Inflammatory macrophage treated with lipopolysaccharide for 1 hour (primary cell): Measurements from ENCODE around the gene MAGEA2B.
"Not testable (repeated sequence)": the region's sequence is repeated elsewhere in the genome, so short reads cannot be mapped to it uniquely, and the experiment has no call there.

Experiments
- DNase-seq, 2 donors: peaks; one replicate each; pipeline ENCODE4 v3.0.0-alpha.2; 2020 to 2022

The MAGEA2B gene, protein sequence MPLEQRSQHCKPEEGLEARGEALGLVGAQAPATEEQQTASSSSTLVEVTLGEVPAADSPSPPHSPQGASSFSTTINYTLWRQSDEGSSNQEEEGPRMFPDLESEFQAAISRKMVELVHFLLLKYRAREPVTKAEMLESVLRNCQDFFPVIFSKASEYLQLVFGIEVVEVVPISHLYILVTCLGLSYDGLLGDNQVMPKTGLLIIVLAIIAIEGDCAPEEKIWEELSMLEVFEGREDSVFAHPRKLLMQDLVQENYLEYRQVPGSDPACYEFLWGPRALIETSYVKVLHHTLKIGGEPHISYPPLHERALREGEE

DNA sequence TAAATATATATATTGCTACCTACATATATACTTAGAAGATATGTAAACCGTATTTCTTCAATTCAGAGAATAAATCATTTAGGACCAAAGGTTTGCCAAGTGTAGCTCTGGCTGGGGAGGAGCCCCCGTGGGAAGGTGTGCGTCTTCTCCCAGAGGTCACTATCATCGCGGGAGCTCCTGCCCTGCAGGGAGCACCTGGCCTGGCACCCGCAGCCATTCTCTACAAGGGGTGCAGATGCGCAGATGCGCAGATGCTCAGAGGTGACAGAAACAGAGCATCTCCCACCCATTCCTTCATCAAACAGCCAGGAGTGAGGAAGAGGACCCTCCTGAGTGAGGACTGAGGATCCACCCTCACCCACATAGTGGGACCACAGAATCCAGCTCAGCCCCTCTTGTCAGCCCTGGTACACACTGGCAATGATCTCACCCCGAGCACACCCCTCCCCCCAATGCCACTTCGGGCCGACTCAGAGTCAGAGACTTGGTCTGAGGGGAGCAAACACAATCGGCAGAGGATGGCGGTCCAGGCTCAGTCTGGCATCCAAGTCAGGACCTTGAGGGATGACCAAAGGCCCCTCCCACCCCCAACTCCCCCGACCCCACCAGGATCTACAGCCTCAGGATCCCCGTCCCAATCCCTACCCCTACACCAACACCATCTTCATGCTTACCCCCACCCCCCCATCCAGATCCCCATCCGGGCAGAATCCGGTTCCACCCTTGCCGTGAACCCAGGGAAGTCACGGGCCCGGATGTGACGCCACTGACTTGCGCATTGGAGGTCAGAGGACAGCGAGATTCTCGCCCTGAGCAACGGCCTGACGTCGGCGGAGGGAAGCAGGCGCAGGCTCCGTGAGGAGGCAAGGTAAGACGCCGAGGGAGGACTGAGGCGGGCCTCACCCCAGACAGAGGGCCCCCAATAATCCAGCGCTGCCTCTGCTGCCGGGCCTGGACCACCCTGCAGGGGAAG, at the start of gene MAGEA2B:
TSS of gene MAGEA2B (plus strand) at position 814 of the 973 bp plus-strand sequence. CDS start 2,479 bp downstream, outside the sequence.
- not testable (repeated sequence) for DNase-seq

DNA sequence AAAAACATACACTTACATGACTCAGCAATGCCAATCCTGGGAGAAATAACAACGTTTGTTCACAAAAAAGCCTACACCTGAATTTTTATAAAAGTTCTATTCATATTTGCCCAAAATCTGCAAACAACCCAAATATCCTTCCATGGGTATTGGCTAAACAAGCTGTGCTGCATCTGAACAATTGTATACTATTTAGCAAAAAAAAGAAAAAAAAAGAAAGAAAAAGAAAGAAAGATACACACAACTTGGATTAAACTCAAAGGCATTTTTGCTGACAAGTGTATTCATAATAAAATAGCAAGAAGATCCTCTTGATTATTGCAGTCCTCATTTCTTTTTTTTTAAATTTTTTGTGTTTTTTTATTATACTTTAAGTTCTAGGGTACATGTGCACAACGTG, 40.3 kb upstream of the MAGEA2B start:
- no peak for DNase-seq

DNA sequence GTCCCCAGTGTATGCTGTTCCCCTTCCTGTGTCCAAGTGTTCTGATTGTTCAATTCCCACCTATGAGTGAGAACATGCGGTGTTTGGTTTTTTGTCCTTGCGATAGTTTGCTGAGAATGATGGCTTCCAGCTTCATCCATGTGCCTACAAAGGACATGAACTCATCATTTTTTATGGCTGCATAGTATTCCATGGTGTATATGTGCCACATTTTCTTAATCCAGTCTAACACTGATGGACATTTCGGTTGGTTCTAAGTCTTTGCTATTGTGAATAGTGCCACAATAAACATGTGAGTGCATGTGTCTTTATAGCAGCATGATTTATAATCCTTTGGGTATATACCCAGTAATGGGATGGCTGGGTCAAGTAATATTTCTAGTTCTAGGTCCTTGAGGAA, 39.8 kb upstream of the MAGEA2B start:
- not testable (repeated sequence) for DNase-seq

DNA sequence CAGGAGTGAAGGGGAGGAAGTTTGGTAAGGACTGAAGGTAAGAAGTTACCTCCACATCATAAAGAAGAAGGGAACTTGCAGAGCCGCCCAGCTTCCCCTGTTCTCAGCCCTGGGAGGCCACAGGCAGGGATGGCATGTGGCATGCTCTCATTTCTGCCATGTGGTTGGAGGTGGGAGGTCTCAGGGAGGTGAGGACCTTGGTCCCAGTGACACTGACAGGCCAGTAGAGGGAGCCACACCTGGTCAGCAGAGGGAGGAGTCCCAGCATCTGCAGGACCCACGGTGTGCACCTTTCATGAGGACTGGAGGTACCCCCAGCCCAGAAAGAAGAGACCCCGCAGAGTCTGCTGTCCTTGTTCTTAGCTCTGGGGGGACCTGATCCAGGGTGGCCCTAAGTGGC, 33.4 kb upstream of the MAGEA2B start:
- DNase-seq: not testable (repeated sequence)

DNA sequence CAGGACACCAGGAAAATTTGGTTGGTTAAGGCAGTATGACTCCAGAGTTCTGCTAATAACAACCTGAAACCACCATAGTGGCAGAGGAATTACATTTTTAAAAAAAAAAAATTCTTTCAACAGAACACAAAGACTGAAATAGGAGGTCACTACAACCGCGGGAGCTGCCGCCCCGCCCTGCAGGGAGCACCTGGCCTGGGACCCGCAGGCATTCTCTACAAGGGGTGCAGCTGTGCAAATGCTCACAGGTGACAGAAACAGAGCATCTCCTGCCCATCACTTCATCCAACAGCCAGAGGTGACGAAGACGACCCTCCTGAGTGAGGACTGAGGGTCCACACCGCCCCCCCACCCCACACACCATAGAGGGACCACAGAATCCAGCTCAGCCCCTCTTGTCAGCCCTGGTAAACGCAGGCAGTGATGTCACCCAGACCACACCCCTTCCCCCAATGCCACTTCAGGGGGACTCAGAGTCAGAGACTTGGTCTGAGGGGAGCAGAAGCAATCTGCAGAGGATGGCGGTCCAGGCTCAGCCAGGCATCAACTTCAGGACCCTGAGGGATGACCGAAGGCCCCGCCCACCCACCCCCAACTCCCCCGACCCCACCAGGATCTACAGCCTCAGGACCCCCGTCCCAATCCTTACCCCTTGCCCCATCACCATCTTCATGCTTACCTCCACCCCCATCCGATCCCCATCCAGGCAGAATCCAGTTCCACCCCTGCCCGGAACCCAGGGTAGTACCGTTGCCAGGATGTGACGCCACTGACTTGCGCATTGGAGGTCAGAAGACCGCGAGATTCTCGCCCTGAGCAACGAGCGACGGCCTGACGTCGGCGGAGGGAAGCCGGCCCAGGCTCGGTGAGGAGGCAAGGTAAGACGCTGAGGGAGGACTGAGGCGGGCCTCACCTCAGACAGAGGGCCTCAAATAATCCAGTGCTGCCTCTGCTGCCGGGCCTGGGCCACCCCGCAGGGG, 16.2 kb upstream of the MAGEA2B start, which contains the start of gene MAGEA3:
TSS of gene MAGEA3 (plus strand) at position 843 of the 980 bp plus-strand sequence. CDS start 2,039 bp downstream, outside the sequence.
- not testable (repeated sequence) for DNase-seq

DNA sequence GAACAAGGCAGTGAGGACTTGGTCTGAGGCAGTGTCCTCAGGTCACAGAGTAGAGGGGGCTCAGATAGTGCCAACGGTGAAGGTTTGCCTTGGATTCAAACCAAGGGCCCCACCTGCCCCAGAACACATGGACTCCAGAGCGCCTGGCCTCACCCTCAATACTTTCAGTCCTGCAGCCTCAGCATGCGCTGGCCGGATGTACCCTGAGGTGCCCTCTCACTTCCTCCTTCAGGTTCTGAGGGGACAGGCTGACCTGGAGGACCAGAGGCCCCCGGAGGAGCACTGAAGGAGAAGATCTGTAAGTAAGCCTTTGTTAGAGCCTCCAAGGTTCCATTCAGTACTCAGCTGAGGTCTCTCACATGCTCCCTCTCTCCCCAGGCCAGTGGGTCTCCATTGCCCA, 14.0 kb upstream of the MAGEA2B start:
- not testable (repeated sequence) for DNase-seq

DNA sequence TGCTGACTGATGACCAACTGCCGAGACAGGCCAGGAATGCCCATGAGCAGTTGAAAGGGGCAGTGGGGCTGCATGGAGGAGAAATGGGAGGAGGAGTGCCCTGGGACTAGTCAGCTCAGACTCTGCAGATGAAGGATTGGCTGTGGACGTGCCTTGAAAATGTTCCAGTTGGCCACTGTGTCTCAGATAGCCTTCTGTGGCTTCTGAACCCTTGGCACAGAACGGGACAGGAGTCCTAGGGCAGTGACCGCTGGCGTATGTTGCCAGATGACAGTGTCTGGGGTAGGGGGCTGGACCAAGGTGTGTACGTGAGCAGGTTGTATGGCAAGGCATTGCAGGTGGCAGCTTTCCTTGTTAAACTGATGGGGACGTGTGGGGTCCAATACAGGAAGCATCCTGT, 7.9 kb upstream of the MAGEA2B start:
- DNase-seq: not testable (repeated sequence)

DNA sequence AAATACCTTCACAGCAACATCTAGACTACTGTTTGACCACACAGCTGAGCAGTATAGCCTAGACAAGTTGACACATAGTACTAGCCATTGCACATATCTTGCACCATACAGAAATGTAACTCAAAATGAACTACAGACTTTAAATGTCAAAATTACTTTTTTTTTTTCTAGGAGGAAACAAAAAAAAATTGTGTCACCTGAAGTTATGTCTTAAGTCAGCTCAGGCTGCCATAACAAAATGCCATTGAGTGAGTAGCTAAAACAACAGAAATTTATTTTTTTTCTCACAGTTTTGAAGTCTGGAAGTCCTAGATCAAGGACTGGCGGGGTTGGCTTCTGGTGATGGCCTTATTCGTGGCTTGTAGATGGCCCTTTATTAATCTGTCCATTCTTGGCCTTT, 5.3 kb upstream of the MAGEA2B start, which contains the start of gene CSAG2:
TSS of gene CSAG2 (minus strand) at position 101 of the 400 bp plus-strand sequence. CDS start 161 bp downstream, outside the sequence.
- DNase-seq: not testable (repeated sequence)

DNA sequence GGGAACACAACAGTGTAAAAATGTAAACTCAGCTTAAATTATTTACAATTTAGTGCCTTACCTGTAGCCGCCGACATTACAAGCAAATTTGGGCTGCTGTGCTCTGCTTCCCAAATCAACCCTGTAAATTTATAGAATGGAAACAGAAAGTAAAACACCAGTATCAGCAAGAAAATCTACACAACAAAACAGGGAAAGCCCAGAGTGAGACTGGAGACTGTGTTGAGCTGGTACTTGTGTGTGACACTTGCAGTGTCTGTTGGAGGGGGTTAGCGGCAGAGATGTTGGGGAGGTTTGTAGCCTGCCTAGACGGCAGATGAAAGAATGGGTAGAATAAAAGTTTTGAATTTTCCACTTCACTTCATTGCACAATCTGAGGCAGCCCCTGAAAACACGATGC, 1.2 kb upstream of the MAGEA2B start:
- DNase-seq: not testable (repeated sequence)

DNA sequence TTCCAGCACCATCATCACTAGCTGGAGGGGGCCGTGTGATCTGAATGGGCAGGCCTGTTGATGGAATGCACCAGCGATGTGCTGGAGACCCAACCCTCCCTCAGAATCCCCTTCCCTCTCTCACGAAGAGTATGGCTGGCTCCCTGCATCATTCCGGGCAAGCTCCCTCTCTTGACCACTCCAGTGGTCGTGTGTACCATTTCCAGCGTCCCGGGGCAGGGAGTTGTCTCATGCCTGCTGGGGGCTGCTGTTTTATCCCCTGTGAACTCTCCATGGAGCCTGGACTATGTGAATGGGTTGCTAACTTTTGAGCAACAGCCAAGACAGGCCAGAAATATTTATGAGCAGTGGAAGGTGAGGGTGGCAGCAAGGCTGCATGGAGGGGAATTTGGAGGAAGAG, 11.0 kb downstream of the MAGEA2B start:
- no peak for DNase-seq

DNA sequence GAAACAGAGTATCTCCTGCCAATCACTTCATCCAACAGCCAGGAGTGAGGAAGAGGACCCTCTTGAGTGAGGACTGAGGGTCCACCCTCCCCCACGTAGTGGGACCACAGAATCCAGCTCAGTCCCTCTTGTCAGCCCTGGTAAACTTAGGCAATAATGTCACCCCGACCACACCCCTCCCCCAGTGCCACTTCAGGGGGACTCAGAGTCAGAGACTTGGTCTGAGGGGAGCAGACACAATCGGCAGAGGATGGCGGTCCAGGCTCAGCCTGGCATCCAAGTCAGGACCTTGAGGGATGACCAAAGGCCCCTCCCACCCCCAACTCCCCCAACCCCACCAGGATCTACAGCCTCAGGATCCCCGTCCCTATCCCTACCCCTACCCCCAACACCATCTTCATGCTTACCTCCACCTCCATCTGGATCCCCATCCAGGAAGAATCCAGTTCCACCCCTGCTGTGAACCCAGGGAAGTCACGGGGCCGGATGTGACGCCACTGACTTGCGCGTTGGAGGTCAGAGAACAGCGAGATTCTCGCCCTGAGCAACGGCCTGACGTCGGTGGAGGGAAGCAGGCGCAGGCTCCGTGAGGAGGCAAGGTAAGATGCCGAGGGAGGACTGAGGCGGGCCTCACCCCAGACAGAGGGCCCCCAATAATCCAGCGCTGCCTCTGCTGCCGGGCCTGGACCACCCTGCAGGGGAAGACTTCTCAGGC, 19.0 kb downstream of the MAGEA2B start, which contains the start of the genes CSAG1 and MAGEA12:
TSS of gene CSAG1 (minus strand) at position 461 of the 715 bp plus-strand sequence. CDS start 1,261 bp downstream, outside the sequence.
TSS of gene MAGEA12 (plus strand) at position 497 of the 715 bp plus-strand sequence. CDS start 2,405 bp downstream, outside the sequence.
- DNase-seq: no peak

DNA sequence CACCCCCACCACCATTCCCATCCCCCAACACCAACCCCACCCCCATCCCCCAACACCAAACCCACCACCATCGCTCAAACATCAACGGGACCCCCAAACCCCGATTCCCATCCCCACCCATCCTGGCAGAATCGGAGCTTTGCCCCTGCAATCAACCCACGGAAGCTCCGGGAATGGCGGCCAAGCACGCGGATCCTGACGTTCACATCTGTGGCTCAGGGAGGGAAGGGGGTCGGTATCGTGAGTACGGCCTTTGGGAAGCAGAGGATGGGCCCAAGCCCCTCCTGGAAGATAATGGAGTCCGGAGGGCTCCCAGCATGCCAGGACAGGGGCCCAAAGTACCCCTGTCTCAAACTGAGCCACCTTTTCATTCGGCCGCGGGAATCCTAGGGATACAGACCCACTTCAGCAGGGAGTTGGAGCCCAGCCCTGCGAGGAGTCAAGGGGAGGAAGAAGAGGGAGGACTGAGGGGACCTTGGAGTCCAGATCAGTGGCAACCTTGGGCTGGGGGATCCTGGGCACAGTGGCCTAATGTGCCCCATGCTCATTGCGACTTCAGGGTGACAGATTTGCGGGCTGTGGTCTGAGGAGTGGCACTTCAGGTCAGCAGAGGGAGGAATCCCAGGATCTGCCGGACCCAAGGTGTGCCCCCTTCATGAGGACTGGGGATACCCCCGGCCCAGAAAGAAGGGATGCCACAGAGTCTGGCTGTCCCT, 19.9 kb downstream of the MAGEA2B start:
- DNase-seq: not testable (repeated sequence)

DNA sequence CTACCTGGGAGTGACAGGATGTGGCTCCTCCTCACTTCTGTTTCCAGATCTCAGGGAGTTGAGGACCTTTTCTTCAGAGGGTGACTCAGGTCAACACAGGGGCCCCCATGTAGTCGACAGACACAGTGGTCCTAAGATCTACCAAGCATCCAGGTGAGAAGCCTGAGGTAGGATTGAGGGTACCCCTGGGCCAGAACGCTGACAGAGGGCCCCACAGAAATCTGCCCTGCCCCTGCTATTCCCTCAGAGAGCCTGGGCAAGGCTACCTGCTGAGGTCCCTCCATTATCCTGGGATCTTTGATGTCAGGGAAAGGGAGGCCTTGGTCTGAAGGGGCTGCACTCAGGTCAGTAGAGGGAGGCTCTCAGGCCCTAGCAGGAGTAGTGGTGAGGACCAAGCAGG, 20.7 kb downstream of the MAGEA2B start:
- no peak for DNase-seq

DNA sequence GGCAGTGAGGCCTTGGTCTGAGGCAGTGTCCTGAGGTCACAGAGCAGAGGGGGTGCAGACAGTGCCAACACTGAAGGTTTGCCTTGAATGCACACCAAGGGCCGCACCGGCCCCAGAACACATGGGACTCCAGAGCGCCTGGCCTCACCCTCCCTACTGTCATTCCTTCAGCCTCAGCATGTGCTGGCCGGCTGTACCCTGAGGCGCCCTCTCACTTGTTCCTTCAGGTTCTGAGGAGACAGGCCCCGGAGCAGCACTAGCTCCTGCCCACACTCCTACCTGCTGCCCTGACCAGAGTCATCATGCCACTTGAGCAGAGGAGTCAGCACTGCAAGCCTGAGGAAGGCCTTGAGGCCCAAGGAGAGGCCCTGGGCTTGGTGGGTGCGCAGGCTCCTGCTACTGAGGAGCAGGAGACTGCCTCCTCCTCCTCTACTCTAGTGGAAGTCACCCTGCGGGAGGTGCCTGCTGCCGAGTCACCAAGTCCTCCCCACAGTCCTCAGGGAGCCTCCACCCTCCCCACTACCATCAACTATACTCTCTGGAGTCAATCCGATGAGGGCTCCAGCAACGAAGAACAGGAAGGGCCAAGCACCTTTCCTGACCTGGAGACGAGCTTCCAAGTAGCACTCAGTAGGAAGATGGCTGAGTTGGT, 21.6 kb downstream of the MAGEA2B start:
- DNase-seq: no peak

DNA sequence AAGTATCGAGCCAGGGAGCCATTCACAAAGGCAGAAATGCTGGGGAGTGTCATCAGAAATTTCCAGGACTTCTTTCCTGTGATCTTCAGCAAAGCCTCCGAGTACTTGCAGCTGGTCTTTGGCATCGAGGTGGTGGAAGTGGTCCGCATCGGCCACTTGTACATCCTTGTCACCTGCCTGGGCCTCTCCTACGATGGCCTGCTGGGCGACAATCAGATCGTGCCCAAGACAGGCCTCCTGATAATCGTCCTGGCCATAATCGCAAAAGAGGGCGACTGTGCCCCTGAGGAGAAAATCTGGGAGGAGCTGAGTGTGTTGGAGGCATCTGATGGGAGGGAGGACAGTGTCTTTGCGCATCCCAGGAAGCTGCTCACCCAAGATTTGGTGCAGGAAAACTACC, 22.1 kb downstream of the MAGEA2B start:
- not testable (repeated sequence) for DNase-seq

DNA sequence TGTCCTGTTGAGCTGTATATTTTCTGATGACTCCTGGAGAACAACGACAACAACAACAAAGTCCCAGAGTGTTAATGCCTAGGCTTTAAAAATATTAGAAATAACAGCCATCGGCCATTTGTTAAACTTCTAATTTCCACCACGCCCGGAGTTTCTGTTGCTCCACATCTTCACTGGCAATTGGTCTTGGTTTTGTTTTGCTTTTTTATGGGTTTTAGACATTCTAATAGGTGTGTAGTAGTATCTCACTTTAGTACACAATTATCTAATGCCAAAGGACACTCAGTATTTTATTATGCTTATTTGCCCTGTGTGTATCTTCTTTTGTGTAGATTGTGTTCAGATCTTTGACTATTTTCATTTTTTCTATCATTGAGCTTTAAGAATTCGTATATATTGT, 24.1 kb downstream of the MAGEA2B start:
- no peak for DNase-seq

DNA sequence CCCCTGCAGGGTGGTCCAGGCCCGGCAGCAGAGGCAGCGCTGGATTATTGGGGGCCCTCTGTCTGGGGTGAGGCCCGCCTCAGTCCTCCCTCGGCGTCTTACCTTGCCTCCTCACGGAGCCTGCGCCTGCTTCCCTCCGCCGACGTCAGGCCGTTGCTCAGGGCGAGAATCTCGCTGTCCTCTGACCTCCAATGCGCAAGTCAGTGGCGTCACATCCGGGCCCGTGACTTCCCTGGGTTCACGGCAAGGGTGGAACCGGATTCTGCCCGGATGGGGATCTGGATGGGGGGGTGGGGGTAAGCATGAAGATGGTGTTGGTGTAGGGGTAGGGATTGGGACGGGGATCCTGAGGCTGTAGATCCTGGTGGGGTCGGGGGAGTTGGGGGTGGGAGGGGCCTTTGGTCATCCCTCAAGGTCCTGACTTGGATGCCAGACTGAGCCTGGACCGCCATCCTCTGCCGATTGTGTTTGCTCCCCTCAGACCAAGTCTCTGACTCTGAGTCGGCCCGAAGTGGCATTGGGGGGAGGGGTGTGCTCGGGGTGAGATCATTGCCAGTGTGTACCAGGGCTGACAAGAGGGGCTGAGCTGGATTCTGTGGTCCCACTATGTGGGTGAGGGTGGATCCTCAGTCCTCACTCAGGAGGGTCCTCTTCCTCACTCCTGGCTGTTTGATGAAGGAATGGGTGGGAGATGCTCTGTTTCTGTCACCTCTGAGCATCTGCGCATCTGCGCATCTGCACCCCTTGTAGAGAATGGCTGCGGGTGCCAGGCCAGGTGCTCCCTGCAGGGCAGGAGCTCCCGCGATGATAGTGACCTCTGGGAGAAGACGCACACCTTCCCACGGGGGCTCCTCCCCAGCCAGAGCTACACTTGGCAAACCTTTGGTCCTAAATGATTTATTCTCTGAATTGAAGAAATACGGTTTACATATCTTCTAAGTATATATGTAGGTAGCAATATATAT, 39.5 kb downstream of the MAGEA2B start, which contains the start of gene MAGEA2:
TSS of gene MAGEA2 (minus strand) at position 157 of the 965 bp plus-strand sequence. CDS start 2,479 bp downstream, outside the sequence.
- not testable (repeated sequence) for DNase-seq

DNA sequence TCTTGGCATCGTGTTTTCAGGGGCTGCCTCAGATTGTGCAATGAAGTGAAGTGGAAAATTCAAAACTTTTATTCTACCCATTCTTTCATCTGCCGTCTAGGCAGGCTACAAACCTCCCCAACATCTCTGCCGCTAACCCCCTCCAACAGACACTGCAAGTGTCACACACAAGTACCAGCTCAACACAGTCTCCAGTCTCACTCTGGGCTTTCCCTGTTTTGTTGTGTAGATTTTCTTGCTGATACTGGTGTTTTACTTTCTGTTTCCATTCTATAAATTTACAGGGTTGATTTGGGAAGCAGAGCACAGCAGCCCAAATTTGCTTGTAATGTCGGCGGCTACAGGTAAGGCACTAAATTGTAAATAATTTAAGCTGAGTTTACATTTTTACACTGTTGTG, 40.4 kb downstream of the MAGEA2B start:
- DNase-seq: not testable (repeated sequence)
